Astrocyte (in vitro differentiated cells and primary cell): Measurements from ENCODE around the gene TEAD1.

Experiments used
- CTCF ChIP-seq: IDR thresholded peaks from 2 replicates; pipeline ENCODE4 v1.5.1; 2011; ENCODE audit warnings: low read depth, mild to moderate bottlenecking, inconsistent platforms, low read length, moderate library complexity; ENCODE audit not compliant: insufficient read depth
- EZH2 ChIP-seq: IDR thresholded peaks from 2 replicates; pipeline ENCODE4 v1.6.1; 2012; ENCODE audit warnings: mild to moderate bottlenecking, low read length, inconsistent platforms; ENCODE audit not compliant: insufficient read depth

GRCh38 chr11:12890476-12890875 lies 216.3 kb downstream of the TEAD1 start:
- no peak for TF ChIP-seq CTCF
- no peak for TF ChIP-seq EZH2
